OCI-LY1 (cell line): Measurements from ENCODE around the gene CHST7.

ENCODE experiments used
- CTCF ChIP-seq: fragments of 200-600 bp; sonication (generic), shearing (Covaris generic); IDR thresholded peaks from 2 replicates; pipeline ENCODE4 v1.5.1; 2017; ENCODE audit warnings: mild to moderate bottlenecking, antibody characterized with exemption, low read length, moderate library complexity, mixed read lengths
- EZH2 ChIP-seq: fragments of 200-600 bp; sonication (generic), shearing (Covaris generic); IDR thresholded peaks from 2 replicates; pipeline ENCODE4 v1.8.0; 2017; ENCODE audit warnings: borderline replicate concordance, mixed run types, mild to moderate bottlenecking, antibody characterized with exemption, low read length, moderate library complexity, mixed read lengths

DNA sequence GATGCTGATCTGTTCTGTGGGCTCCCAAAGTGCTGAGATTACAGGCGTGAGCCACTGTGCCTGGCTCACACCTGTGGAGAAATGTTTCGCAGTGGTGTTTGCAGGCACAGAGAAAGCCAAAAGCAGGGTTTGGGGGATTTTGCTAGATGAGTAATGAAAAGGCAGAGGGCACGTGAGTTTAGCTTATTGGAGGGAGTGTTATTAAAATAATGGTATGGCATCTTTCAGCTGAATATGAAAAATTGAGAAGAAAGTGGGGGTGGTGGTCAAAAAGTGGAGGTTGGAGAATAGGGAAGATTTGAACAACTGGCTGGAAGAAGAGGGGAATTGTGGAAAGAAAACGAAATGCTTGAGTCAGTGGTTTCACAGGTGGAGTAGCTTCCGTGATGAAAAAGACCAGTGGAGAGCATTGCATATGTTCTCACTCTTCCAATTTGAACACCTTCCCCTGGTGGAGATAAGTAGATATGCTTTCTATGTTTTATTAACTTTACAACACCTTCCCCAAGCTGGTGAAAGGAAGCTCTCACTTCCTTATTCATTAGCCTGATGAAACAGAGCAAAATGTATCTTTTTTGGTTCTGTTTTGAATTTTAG, 1.1 kb upstream of the CHST7 start:
- no peak for TF ChIP-seq CTCF
- TF ChIP-seq EZH2, result no peak
